ENCODE data around the gene HHIPL1. TPM values are rescaled to one million over a fixed set of nuclear protein-coding genes. Genes with fewer than 3 reads are reported as not detected.

The HHIPL1 gene
- under 1 TPM; 0.44 to 0.93 TPM for total RNA-seq

- no peaks in the 10 kb centered on the region for H3K9me3 ChIP-seq
- H3K4me1 ChIP-seq, result no peaks in the 10 kb centered on the region
- no peaks in the 10 kb centered on the region for H3K36me3 ChIP-seq
- peak within 1 kb of the TSS in 1 of 2 donors; percentile 26 for H3K9ac ChIP-seq (ENCODE audit: low read depth in 2 of 2, low read length in 2 of 2)
- peak within 1 kb of the TSS; percentile 33 for H3K4me3 ChIP-seq
- TF ChIP-seq, protein P1, sequence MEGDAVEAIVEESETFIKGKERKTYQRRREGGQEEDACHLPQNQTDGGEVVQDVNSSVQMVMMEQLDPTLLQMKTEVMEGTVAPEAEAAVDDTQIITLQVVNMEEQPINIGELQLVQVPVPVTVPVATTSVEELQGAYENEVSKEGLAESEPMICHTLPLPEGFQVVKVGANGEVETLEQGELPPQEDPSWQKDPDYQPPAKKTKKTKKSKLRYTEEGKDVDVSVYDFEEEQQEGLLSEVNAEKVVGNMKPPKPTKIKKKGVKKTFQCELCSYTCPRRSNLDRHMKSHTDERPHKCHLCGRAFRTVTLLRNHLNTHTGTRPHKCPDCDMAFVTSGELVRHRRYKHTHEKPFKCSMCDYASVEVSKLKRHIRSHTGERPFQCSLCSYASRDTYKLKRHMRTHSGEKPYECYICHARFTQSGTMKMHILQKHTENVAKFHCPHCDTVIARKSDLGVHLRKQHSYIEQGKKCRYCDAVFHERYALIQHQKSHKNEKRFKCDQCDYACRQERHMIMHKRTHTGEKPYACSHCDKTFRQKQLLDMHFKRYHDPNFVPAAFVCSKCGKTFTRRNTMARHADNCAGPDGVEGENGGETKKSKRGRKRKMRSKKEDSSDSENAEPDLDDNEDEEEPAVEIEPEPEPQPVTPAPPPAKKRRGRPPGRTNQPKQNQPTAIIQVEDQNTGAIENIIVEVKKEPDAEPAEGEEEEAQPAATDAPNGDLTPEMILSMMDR (IDR thresholded peaks at IDR 0.05), result no peak
- no peak for DNase-seq
- H3K27me3 ChIP-seq, result peaks cover 12% of the 10 kb centered on the region
- intact Hi-C loops (cut with DNase I), result no loop called here
- no peak within 1 kb of the TSS for H3K27ac ChIP-seq
Observed at GRCh38 chr14:99644723-99645544, at the start of gene HHIPL1. Gene HHIPL1, plus strand, starts transcription at chr14:99645129. Its CDS starts 79 bp downstream, at chr14:99645208.

DNA sequence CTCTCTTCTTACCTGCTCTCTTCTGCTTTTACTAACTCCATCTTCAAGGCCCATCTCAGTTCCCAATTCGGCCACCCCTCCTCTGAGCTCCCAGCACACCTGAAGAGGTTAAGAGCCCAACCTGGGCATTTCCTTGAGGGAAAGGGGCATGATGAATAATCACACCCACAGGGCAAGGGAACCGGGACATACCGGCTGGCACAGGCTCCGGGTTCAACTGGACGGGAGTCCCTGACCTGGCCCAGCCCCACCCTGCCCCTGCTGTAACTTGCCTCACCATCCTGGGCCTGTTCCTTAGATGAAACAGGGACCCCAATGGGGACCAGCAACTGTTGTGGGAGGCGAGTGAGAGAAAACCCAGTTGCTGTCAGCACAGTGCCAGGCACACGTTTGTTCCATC lies 49.4 kb upstream of the HHIPL1 start:
- H3K4me1 ChIP-seq, result peaks cover 40% of the 10 kb centered on the region

GRCh38 chr14:99596071-99596627 lies 48.8 kb upstream of the HHIPL1 start:
- peak overlapping the region; percentile 90 for H3K27ac ChIP-seq
- peak overlapping the region in 1 of 2 donors; percentile 73 for H3K9ac ChIP-seq (ENCODE audit: low read depth in 2 of 2, low read length in 2 of 2)
- intact Hi-C loops (cut with DNase I), result no loop called here
- peak; percentile 77 for DNase-seq
- TF ChIP-seq, protein P1 (IDR thresholded peaks at IDR 0.05), result no peak
- no peak overlapping the region for H3K4me3 ChIP-seq
- H3K27me3 ChIP-seq, result no peaks in the 10 kb centered on the region
- no peaks in the 10 kb centered on the region for H3K9me3 ChIP-seq
- H3K4me1 ChIP-seq, result peaks cover 40% of the 10 kb centered on the region
- no peaks in the 10 kb centered on the region for H3K36me3 ChIP-seq

More for the DNA sequence above, 49.4 kb upstream of the HHIPL1 start:
- Histone ChIP-seq H3K27me3 (no peaks in the 10 kb centered on the region), H3K4me3 (no peak overlapping the region), H3K9me3 (no peaks in the 10 kb centered on the region), H3K27ac (peak overlapping the region; percentile 90), H3K36me3 (no peaks in the 10 kb centered on the region), H3K9ac (ENCODE audit: low read depth in 2 of 2, low read length in 2 of 2) (peak overlapping the region; percentile 25 to 73)
- TF ChIP-seq, protein P1 (IDR thresholded peaks at IDR 0.05), result no peak
- intact Hi-C loops (cut with DNase I), result no loop called here
- peak; percentile 61 for DNase-seq

DNA sequence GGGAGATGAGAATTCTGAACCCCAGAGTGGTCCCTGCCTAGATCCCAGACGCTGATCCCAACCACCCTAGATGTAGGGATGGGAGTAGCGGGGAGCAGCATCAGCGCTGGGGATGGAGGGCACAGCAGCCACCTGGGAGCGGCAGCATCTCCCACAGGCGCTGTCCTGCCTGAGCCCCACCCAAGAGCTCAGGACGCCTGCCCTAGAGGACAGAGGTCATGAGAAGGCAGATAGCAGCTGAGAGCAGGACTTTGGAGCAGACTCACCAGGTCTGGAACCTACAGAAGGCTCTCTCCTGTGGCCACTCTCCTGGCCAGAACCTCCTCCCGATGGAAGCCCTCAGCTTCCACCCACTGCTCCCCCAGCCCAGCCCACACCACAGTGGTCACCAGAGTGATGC lies 48.2 kb upstream of the HHIPL1 start:
- H3K9ac ChIP-seq (ENCODE audit: low read depth in 2 of 2, low read length in 2 of 2), result peak overlapping the region in 1 of 2 donors; percentile 73
- no peaks in the 10 kb centered on the region for H3K27me3 ChIP-seq
- peaks cover 40% of the 10 kb centered on the region for H3K4me1 ChIP-seq
- TF ChIP-seq, protein P1 (IDR thresholded peaks at IDR 0.05), result no peak
- intact Hi-C loops (cut with DNase I), result no loop called here
- DNase-seq, result peak; percentile 80
- no peaks in the 10 kb centered on the region for H3K36me3 ChIP-seq
- H3K9me3 ChIP-seq, result no peaks in the 10 kb centered on the region
- H3K4me3 ChIP-seq, result no peak overlapping the region
- H3K27ac ChIP-seq, result peak overlapping the region; percentile 90

GRCh38 chr14:99597911-99598600 lies 46.9 kb upstream of the HHIPL1 start:
- intact Hi-C loops (cut with DNase I), result no loop called here
- Histone ChIP-seq H3K36me3 (no peaks in the 10 kb centered on the region), H3K4me3 (no peak overlapping the region), H3K27ac (peak overlapping the region; percentile 90), H3K27me3 (no peaks in the 10 kb centered on the region), H3K4me1 (peaks cover 40% of the 10 kb centered on the region), H3K9me3 (no peaks in the 10 kb centered on the region), H3K9ac (ENCODE audit: low read depth in 2 of 2, low read length in 2 of 2) (peak overlapping the region; percentile 48 to 73)
- DNase-seq, result no peak
- TF ChIP-seq, protein P1 (IDR thresholded peaks at IDR 0.05), result no peak
